ENCODE measurements around the gene ADD1.

GRCh38 chr4:2878346-2878745, 34.7 kb downstream of the ADD1 start:
- TF ChIP-seq CTCF (IDR thresholded peaks at IDR 0.05) (no peak), POLR2A (IDR thresholded peaks at IDR 0.05) (no peak)

All from suprapubic skin (tissue), 3 donors.